SK-N-MC (cell line): ENCODE measurements around the gene NSD1.

ENCODE experiments used
- FOXP2 ChIP-seq: optimal IDR thresholded peaks from 2 replicates; pipeline ENCODE3; 2011; ENCODE audit warnings: mild to moderate bottlenecking, moderate library complexity; ENCODE audit not compliant: insufficient read depth; ENCODE audit errors: extremely low read length, control extremely low read depth
- POLR2AphosphoS5 ChIP-seq: IDR thresholded peaks from 2 replicates; pipeline ENCODE4 v1.6.1; 2012; ENCODE audit warnings: mild to moderate bottlenecking, low read depth, low read length, borderline replicate concordance

DNA sequence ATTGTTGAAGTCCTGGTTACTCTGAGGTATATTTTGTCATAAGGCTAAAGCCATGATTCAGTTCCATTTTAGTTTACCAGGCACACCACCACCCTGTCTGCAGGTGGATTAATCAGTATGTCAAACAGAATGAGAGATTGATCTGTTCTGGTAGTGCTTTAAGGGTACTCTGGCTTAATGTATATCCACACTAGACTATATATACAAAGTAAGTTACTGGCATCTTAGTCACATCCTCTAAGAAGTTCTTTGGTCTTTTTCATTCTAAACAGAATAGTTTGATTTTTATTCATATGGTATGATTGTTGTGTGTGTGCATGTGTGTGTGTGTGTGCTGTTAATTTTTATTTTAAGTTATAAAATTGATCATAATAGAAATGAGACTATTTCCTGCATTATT is 108.2 kb downstream of the NSD1 start:
- no peak for TF ChIP-seq POLR2AphosphoS5
- no peak for TF ChIP-seq FOXP2
